Uterus (tissue), 4 donors: ENCODE measurements around the gene SKIL. TPM values are rescaled to one million over a fixed set of nuclear protein-coding genes. Genes with fewer than 3 reads are reported as not detected.
A peak's percentile ranks its signal among the peaks of the same experiment; 100 is the strongest.

Source experiments
- DNase-seq, 2 donors: peaks; one replicate each; pipeline ENCODE4 v3.0.0-alpha.2; 2019 to 2020
- H3K27ac ChIP-seq, 2 donors: fragments of 200-600 bp; sonication (generic); 1 replicate in 1 of 2; 2 replicates in 1 of 2; pipeline ENCODE4 v1.5.1; 2016 to 2018
- H3K27me3 ChIP-seq, 2 donors: fragments of 200-600 bp; sonication (generic); one replicate each; pipeline ENCODE4 v1.5.1; 2018 to 2019; ENCODE audit warnings: control low read depth in 1 of 2
- H3K36me3 ChIP-seq, 2 donors: fragments of 200-600 bp; sonication (generic); one replicate each; pipeline ENCODE4 v1.5.1; 2019; ENCODE audit warnings: control low read depth in 1 of 2
- H3K4me1 ChIP-seq, 2 donors: fragments of 200-600 bp; sonication (generic); one replicate each; pipeline ENCODE4 v1.5.1; 2018 to 2019; ENCODE audit warnings: control low read depth in 1 of 2
- H3K4me3 ChIP-seq, 2 donors: fragments of 200-600 bp; sonication (generic); 1 replicate in 1 of 2; 2 replicates in 1 of 2; pipeline ENCODE4 v1.5.1; 2018 to 2019; ENCODE audit warnings: mild to moderate bottlenecking in 1 of 2
- H3K9me3 ChIP-seq, 2 donors: fragments of 200-600 bp; sonication (generic); one replicate each; pipeline ENCODE4 v1.5.1; 2019; ENCODE audit warnings: control low read depth in 1 of 2
- POLR2A ChIP-seq, 2 donors: fragments of 450-650 bp; IDR thresholded peaks; one replicate each; pipeline ENCODE4 v1.6.1; 2016; ENCODE audit warnings: antibody characterized with exemption in 2 of 2, mild to moderate bottlenecking in 1 of 2, moderate library complexity in 1 of 2
- intact Hi-C: fragments of 100-400 bp; cut with DNase I; formaldehyde crosslinking; loops from one replicate; pipeline ENCODE4 v1.15.1; 2023; ENCODE audit warnings: low total_unique reads
- total RNA-seq, 4 donors: library from RNA; depleted of rRNA in 3 of 4; stranded (reverse); fragments of >200 nt in 3 of 4; gene quantifications; one replicate each; pipeline versions ENCODE4 v1.1.0 to v1.2.4, GENCODE V29; 2014 to 2023
- TF ChIP-seq, protein P1 (sequence below), 4 experiments: fragments of 200-600 bp in 2 of 4; fragments of 450-650 bp in 2 of 4; sonication (generic) in 2 of 4; IDR thresholded peaks; one replicate each; pipeline ENCODE4 v1.5.1; 2016 to 2019; ENCODE audit warnings: antibody characterized with exemption in 4 of 4, mild to moderate bottlenecking in 2 of 4, moderate library complexity in 1 of 4
- donor health status: DM: yes; HTN: yes; CAD: no.

Gene SKIL
- total RNA-seq, 4 donors from 2014 or later = 34.3 to 143 (median 51.2) TPM

DNA sequence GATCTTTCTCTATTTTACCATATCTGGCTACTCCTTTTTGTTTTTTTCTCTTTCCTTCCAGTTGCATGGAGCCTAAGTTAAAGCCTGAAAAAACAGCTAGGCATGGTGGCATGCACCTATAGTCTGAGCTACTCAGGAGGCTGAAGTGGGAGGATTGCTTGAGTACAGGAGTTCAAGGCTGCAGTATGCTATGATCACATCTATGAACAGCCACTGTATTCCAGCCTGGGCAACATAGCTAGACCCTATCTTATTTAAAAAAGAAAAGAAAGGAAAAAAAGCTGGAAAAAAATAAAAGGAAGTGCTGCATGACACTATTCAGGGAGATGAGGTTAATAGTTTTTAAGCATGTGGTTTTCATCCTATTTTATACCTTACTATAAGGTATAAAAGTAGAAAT is 4.0 kb upstream of the SKIL start:
- no peak for DNase-seq
- intact Hi-C loops = no loop called here
- TF ChIP-seq POLR2A (IDR thresholded peaks at IDR 0.05) = no peak
- TF ChIP-seq, protein P1, sequence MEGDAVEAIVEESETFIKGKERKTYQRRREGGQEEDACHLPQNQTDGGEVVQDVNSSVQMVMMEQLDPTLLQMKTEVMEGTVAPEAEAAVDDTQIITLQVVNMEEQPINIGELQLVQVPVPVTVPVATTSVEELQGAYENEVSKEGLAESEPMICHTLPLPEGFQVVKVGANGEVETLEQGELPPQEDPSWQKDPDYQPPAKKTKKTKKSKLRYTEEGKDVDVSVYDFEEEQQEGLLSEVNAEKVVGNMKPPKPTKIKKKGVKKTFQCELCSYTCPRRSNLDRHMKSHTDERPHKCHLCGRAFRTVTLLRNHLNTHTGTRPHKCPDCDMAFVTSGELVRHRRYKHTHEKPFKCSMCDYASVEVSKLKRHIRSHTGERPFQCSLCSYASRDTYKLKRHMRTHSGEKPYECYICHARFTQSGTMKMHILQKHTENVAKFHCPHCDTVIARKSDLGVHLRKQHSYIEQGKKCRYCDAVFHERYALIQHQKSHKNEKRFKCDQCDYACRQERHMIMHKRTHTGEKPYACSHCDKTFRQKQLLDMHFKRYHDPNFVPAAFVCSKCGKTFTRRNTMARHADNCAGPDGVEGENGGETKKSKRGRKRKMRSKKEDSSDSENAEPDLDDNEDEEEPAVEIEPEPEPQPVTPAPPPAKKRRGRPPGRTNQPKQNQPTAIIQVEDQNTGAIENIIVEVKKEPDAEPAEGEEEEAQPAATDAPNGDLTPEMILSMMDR (IDR thresholded peaks at IDR 0.05) = no peak

DNA sequence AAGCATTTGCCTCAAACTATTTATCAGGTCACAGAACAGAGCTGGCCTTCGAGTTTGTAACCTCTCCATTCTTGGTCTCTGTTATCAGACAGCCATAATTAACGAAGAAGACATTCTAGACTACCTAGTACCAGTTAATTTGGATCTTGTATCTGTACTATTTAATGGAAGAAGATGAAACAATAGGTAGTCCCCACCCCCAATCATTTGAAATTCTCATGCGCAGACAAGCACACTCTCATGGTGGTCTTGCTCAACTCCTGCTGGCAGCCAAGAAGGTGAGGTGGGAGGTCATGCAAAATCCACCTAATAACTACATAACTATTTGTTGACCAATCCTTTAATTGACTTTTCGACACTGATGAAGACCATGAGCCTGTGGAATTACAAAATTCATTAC is 2.8 kb upstream of the SKIL start:
- no peak overlapping the region for H3K4me3 ChIP-seq
- peak in 1 of 2 donors; percentile 22 for DNase-seq
- TF ChIP-seq, protein P1 (IDR thresholded peaks at IDR 0.05) = no peak
- TF ChIP-seq POLR2A (IDR thresholded peaks at IDR 0.05) = no peak
- no peaks in the 10 kb centered on the region for H3K36me3 ChIP-seq
- peak overlapping the region in 1 of 2 donors; percentile 95 for H3K27ac ChIP-seq
- intact Hi-C loops = loop anchor here (5.0 kb wide), 1 partner anchor 63 kb away; the partner anchor contains the start of gene CLDN11
- peaks cover 0 to 4% of the 10 kb centered on the region in 2 donors for H3K4me1 ChIP-seq
- no peaks in the 10 kb centered on the region for H3K27me3 ChIP-seq
- H3K9me3 ChIP-seq = no peaks in the 10 kb centered on the region

More for the DNA sequence above, 4.0 kb upstream of the SKIL start:
- H3K9me3 ChIP-seq = no peaks in the 10 kb centered on the region
- H3K36me3 ChIP-seq = no peaks in the 10 kb centered on the region
- peaks cover 0 to 4% of the 10 kb centered on the region in 2 donors for H3K4me1 ChIP-seq
- no peaks in the 10 kb centered on the region for H3K27me3 ChIP-seq
- no peak overlapping the region for H3K27ac ChIP-seq
- H3K4me3 ChIP-seq = no peak overlapping the region

DNA sequence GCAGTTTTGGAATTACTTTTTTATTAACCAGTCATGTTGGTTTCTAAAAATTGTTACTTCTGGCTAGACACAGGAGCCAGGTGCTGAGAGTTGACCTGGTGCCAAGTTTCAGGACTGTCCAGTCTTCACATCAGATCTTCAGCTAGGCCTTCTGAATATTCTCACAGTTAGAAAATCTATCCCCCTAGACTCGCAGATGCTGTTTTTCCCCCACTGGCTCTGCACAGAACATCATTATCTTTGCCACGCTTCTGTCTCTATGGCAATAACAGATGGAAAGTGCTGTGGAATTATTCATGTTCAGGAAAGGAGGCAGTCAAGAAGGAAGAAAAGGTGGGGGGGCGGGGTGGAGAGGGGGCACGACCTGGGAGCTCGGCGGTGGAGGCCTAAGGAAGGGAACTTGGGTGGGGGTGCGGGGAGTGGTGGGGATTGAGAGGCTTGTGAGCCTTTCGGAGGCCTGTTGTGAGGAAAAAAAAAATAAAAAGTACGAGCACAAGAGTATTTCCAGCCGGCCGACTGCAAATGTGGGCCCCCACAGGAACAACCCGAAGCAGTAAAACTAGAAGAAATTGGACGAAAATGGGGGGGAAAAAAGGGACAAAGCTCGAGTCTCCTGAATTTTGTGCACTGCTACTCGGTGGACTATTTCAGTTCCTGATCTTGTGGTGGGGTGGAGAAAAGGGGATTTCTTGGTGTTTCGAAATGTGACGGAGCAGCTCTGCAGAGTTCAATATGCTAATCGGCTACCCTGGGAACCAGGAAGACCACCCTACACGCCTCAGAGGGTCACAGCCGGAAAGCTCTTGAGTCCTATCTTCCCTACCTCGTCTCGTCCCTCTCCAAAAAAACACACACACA is 1.5 kb upstream of the SKIL start:
- Histone ChIP-seq H3K27ac (peak overlapping the region; percentile 95 to 98), H3K27me3 (no peaks in the 10 kb centered on the region), H3K4me3 (peak overlapping the region; percentile 78 to 93), H3K9me3 (no peaks in the 10 kb centered on the region), H3K4me1 (peaks cover 0 to 4% of the 10 kb centered on the region in 2 donors), H3K36me3 (no peaks in the 10 kb centered on the region)
- peak; percentile 41 to 55 for DNase-seq
- intact Hi-C loops = loop anchor here (5.0 kb wide), 1 partner anchor 61 kb away; the partner anchor contains the start of gene CLDN11
- TF ChIP-seq POLR2A (IDR thresholded peaks at IDR 0.05) = no peak
- TF ChIP-seq, protein P1 (IDR thresholded peaks at IDR 0.05) = no peak

DNA sequence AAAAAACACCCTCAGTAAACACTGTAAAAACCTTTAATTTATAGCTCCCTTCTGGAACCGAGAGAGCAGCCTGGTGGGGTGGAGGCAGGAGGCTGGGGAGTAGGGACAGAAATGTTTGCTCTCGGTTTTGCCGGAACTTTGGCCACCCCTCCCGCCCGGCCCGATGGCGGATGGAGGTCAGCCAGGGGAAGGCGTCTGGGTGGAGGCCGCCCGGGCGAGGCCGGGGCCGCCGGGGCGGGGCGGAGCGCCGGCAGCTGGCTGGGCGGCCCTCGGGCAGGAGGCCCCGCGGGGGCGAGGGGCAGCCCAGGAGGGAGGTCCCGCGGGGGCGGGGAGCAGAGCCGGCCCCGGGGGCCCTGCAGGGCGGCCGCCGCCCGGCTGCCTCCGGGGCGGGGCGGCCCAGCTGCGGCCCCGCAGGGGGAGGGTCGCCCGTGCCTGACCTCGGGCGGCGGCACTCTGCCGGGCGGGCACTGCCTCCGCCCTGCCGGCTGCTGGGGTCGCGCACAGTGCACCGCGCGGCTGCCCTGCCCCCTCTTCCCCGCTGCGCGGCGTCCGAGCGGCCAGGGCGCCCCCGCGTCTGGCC is 829 bp upstream of the SKIL start:
- Histone ChIP-seq H3K9me3 (no peaks in the 10 kb centered on the region), H3K4me3 (peak overlapping the region; percentile 78 to 93), H3K4me1 (peaks cover 3 to 4% of the 10 kb centered on the region in 2 donors), H3K27me3 (no peaks in the 10 kb centered on the region), H3K36me3 (no peaks in the 10 kb centered on the region), H3K27ac (peak overlapping the region; percentile 95 to 98)
- intact Hi-C loops = loop anchor here (5.0 kb wide), 1 partner anchor 61 kb away; the partner anchor contains the start of gene CLDN11
- peak in 1 of 2 donors; percentile 15 for TF ChIP-seq POLR2A (IDR thresholded peaks at IDR 0.05)
- TF ChIP-seq, protein P1 (IDR thresholded peaks at IDR 0.05) = peak in 1 of 4 experiments; percentile 22
- DNase-seq = peak; percentile 87 to 89
